ENCODE results near the gene MAGI2. TPM values are rescaled to one million over a fixed set of nuclear protein-coding genes. Genes with fewer than 3 reads are reported as not detected.
"Not testable (repeated sequence)": the region's sequence is repeated elsewhere in the genome, so short reads cannot be mapped to it uniquely, and the experiment has no call there.

Gene MAGI2
- polyA plus RNA-seq, 4 donors = 8.3 to 40.6 (median 33.9) TPM

DNA sequence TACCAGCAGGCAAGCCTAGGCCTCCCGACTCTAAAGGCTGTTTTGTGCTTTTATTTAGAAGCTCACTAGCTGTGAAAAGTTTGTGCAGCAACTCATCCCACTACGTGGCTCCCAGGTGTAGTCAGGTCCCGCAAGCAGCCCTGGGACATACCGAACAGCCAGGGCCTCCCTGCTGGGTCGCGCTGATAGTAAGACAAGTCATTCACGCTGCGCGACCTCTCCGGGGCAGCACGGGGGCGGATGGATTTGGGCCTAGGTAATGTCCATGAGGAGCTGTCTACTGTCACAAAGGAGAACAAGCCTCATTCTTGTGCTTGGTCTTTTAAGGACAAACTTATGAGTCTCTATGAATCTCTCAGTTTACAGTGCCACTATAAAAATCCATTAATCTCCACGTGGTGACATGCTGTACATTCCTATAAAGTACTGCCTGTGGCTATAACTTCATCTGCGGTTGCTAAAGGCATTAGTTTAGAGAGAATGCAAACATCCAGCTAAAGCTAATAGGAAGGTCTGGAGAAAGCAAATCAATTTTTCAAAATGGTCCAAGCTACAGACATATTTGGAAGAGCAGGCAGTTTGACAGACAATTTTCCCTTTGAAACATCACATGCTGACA, 1108.1 kb downstream of the MAGI2 start:
- no peak for DNase-seq (ENCODE audit: low read depth in 4 of 4, low spot score in 3 of 4)

DNA sequence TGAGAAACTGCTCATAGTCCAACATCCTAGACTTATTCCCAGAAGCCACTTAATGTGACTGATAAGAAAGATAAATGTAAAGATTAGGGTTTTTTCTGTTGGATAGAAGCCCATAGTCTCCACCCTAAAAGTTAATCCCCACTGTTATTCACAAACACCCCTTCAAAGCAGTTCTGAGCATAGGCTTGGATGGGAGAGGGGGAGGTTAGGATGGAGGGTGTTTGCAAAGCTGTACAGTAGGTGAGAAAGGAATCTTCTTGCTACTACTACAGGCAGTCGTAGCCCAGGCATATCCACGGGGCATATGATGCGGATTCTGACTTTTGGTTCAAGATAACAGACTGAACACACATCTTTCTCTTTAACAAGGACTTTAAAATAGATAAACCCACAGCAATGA, 1119.0 kb downstream of the MAGI2 start:
- no peak for DNase-seq (ENCODE audit: low read depth in 4 of 4, low spot score in 3 of 4)

DNA sequence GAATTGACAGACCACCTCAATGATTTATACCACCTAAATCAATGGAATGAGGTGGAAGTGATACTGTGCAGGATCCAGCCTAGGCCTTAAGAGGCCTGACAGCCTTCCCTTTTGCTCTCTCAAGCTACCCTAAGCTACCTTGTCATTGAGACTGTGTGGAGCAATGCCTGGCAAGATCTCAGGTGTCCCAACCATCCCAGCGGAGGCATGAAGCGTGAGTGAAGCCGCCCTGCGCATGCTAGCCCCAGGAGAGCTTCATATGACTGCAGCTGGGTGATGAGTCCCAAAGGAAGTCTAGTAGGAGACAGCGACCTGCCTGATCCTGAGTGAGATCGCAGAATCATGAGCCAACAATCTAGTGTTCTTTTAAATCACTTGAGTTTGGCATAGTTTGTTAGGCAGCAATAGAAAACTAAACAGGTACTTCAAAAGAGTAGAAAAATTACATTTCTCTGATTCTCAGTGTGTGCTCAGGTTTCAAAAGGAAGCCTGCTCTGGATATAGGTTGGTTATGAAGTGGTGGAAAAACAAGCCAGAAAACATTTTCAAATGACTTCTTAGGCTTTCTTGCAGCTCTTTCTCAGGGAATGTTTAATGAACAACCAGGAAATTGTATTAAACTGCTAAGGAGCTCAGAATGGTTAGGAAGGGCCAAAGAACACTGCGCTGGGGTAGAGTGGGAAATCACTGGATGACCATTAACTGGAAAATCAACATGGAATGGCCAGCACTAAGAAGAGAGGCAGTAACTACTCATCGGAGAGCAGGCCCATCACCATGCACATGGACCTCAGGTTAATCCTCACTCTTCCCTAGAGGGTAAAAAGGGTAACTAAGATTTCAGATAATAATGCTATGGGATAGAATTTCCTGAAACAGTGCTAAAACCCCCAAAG, 1119.7 kb downstream of the MAGI2 start:
- no peak for DNase-seq (ENCODE audit: low read depth in 4 of 4, low spot score in 3 of 4)

DNA sequence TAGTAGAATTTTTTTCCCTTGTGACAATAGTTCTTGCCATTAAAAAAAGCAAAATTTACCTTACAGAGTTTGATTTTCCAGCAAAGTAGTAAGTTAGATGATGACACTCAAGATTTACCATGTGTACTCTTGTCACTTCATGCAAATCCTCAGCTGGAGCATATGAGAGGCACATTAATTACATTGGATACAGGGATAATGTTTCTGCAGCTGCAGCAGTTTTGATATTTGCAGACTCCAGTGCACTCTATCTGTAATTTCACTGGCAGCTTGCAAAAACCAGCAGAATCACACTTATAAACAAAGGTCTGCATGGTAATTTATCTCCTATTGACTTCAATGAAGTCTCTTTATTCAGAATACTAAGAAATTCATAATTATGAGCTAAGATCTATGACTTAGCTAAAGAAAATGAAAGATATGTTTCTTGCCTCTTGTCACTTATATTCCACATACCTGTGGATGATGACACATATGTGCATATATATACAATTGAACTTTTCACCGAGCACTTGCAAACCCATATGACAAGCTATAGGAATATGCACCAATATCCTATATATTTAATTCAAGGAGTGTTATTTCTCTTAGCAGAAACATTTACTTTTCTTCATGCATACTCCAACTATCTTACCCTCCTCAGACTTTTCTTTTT, 1124.3 kb downstream of the MAGI2 start:
- no peak for DNase-seq (ENCODE audit: low read depth in 4 of 4, low spot score in 3 of 4)

DNA sequence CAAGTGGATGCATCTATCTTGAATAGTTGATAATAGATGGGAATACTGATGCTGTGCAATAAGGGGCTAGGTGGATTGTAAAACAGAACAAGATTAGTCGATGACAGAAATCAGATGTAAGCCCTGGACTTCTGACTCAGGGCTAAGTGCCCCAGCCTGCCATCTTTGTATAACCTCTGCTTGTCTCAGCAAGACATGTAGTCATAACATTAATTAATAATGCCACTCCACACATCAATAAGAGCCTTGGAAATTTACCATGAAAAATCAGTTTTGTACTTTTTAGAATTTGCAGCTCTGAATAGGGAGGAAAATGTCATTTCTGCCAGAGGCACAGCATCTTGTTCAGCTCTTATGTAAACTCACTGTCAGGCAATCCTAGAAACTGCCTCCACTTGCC, 1125.7 kb downstream of the MAGI2 start:
- no peak for DNase-seq (ENCODE audit: low read depth in 4 of 4, low spot score in 3 of 4)

DNA sequence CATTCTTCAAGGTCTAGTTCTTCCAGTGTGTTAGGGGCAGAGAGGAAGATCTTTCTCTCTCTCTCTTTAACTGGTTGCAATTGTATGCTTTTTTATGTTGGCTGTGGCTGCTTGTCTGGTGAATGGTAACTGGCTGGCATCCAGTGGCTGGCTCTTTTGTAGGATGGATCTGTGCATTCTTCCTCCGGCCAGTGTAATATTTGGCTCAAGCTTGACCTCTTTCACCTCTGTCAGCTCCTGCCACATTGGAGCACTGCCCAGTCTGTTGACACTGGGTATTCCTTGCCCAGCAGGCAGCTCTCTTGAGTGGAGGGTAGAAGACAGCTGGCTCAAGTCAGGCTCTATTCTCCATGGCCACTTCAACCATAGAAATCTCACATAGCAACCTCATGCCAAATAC, 1126.6 kb downstream of the MAGI2 start:
- DNase-seq (ENCODE audit: low read depth in 4 of 4, low spot score in 3 of 4) = no peak

DNA sequence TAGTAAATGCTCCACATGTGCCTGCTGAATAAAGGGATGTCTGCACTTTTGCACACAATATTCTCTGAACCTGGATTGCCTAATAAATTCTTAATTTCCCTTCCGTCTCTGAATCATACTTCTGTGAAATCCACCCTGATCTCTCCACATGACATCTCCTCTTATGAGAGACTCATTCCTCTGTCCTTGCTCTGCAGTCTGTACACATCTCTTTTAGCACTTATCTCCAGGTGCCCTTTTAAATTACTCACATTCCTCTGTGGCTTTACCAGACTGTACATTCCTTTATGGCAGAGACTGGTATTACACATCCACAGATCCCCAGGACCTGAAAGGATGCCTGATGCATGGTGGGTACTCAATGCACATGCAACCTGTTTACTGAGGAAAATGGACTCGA, 1127.3 kb downstream of the MAGI2 start:
- DNase-seq (ENCODE audit: low read depth in 4 of 4, low spot score in 3 of 4) = no peak

DNA sequence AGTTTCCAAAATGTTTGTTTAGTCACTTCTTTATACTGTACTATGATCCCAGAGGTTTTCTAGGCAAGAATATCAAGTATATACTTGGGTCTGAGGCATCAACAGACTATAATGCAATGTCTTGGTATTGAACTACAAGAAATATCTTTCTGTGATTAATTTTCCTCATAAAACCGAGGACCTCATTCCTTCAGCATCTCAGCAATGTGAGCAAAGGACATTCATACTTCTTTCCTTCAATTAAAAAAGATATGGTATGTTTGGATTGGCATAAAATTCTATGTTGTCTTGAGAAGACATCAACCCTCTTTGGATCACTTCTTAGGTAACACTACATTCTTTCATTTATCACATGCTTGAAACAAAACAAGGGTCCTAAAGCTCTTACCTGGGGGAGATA, 1130.3 kb downstream of the MAGI2 start:
- DNase-seq (ENCODE audit: low read depth in 4 of 4, low spot score in 3 of 4) = no peak

DNA sequence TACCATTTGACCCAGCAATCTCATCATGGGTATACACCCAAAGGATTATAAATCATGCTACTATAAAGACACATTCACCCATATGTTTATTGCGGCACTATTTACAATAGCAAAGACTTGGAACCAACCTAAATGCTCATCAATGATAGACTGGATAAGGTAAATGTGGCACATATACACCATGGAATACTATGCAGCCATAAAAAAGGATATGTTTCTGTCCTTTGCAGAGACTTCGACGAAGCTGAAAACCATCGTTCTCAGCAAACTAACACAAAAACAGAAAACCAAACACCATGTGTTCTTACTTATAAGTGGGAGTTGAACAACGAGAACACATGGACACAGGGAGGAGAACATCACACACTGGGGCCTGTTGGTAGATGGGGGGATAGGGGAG, 1131.2 kb downstream of the MAGI2 start:
- DNase-seq (ENCODE audit: low read depth in 4 of 4, low spot score in 3 of 4) = not testable (repeated sequence)

DNA sequence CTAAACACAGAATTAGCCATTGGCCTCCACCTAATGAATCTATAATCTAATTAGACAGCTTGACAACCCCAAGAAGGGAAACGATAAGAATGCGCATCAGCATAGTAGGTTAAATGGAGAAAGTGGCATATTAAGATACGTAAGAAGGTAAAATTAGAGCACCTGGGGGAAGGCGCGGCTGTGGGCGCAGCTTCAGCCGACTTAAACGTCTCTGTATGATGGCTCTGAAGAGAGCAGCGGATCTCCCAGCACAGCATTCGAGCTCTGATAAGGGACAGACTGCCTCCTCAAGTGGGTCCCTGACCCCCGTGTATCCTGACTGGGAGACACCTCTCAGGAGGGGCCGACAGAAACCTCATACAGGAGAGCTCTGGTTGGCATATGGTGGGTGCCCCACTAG, 1136.1 kb downstream of the MAGI2 start:
- DNase-seq (ENCODE audit: low read depth in 4 of 4, low spot score in 3 of 4) = no peak

DNA sequence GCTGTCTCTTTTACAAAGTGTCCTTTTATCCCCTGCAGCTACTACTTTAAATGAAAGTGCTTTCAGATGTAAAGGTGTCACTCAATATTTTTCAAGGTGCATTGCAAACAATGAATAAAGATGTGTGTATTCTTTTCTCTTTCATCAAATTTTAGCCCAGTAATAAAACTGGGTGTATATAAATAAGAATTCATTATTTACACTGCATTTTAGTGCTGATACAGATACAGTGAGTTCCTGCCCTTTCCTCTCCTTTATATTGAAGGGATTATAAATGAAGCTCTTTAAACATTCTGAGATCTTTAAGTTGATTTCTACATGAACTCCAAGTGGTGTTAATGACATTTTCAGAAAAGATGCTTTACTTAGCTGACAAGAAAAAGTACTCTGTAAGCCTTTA, 1137.4 kb downstream of the MAGI2 start:
- no peak for DNase-seq (ENCODE audit: low read depth in 4 of 4, low spot score in 3 of 4)

DNA sequence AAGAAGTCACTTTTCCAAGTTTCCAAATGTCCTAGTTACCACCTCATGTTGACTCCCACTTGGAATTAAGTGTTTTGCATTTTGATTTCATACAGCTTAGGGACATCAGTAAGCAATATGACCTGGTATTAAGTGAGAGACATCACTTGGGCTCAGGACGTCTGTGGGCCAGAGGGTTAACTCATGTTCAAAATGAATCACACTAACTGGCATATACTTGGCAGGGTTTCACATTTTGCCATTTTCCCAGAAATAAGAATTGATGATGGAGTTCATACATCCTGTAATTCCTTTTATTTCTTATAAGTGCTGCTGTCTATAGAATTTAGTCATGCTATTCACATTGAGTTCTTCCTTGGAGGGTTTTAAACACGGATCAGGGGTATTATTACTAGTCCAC, 1138.3 kb downstream of the MAGI2 start:
- no peak for DNase-seq (ENCODE audit: low read depth in 4 of 4, low spot score in 3 of 4)

DNA sequence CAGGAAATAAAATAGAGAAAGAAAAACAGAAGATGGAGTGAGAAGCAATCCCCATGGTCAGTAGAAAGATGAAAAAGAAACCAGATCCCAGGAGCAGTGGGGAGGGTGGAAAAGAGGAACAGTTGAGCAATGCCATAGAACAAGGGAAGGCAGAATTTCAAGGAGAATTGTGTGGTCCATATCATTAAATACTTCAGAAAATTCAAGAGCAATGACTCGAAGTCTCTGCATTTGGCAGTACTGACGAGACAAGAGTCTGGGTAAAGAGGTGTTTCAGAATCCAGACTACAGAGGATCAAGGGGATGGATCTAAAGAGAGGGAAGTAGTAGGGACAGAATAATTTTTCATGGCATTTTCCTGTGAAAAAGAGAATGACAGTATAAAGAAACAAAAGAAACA, 1142.3 kb downstream of the MAGI2 start:
- DNase-seq (ENCODE audit: low read depth in 4 of 4, low spot score in 3 of 4) = no peak

DNA sequence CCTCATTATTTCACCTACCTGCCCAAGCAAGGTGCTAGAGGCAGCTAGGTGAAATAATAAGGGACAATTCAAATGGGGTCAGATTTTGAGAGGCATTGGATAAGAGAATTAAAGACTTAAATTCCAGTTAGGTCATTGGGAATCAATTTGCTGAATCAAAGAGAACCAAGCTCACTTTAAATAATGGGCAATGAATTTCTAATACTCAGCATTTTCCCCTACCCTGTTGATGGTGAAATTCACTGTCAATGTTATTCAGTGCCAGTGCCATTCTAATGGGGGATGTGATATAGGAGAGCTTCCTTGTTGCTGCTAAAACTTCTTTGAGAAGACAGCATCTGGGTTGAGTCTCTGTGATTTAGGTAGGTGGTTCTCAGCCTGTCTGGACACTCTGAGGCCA, 1145.6 kb downstream of the MAGI2 start:
- no peak for DNase-seq (ENCODE audit: low read depth in 4 of 4, low spot score in 3 of 4)

DNA sequence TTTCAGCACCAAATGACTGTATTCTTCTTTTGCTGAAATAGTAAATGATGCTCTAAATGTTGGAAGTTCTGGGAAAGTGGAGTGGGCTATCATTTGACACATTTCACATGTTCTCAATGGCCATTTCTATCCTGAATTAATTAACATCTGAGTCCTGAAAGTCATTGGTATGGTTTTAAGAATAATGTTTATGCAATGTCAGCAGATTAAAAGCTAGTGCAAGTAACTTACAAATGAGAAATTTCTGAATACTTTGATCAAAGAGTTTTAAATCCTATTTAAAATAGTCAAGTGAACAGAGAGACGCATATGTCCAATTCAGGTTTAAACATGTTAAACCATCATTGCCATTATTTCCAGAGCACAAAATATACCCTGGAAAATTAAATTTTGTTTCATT, 1146.8 kb downstream of the MAGI2 start:
- DNase-seq (ENCODE audit: low read depth in 4 of 4, low spot score in 3 of 4) = no peak

DNA sequence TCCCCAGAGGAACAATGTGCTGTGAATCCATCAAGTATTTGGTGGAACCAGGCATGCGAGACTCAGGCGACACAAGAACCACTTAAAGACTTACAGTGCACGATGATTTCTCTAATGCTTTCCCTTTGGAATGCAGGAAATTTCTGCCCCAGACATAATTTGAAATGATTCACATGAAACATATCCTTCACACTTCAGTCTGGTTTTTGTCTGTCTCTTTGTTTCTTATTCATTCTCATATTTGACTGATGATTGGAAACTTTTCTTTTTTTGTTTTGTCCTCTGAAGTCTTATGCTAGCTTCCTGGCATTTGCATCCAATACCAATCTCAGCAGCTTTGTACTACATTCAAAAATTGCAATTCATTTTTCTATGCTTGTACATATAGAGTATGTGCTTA, 1152.1 kb downstream of the MAGI2 start:
- no peak for DNase-seq (ENCODE audit: low read depth in 4 of 4, low spot score in 3 of 4)

DNA sequence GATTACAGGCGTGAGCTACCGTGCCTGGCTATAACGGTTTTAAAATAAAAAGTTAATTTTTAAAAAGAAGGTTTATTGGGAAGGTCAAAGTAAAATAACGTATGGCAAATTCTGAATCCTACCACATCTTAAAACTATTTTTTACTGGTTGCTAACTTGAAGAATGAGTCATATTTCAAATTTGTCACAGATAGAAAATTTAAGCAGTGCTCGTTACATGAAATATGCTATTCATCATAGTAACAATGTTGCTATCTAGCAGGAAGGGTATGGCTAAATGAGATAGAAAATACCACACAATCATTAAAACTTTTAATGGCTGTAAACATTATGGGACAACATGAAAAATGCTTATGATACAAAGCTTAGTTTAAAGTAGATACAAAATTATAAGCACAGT, 1154.4 kb downstream of the MAGI2 start:
- DNase-seq (ENCODE audit: low read depth in 4 of 4, low spot score in 3 of 4) = no peak

DNA sequence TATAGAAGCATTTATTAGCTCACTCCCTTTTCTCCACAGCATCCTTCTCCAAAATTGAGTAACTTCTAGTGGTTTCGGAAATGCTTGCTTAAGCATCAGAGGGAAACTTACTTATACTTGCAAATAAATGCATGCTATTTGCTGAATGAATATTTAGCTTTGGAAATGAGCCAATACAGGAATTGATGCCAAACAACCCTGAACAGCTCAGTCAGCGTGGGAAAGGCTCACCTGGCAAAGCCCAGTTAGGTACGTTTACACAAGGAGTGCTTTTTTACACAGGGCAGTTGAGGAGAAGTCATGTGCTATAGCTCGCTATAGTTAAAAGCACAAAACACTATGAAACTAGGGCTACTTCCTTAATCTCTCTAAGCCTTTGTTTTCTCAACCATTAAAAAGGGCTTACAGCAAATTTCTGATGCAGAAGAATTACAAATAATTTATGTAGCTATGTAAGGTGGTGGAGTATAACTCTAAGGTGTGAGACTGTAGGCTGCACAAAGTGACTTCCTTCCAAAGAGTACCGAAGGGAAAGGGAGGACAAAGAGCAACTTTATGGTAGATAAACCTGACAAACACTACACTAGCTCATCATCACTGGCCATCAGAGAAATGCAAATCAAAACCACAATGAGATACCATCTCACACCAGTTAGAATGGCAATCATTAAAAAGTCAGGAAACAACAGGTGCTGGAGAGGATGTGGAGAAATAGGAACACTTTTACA, 1156.7 kb downstream of the MAGI2 start:
- DNase-seq (ENCODE audit: low read depth in 4 of 4, low spot score in 3 of 4) = no peak

DNA sequence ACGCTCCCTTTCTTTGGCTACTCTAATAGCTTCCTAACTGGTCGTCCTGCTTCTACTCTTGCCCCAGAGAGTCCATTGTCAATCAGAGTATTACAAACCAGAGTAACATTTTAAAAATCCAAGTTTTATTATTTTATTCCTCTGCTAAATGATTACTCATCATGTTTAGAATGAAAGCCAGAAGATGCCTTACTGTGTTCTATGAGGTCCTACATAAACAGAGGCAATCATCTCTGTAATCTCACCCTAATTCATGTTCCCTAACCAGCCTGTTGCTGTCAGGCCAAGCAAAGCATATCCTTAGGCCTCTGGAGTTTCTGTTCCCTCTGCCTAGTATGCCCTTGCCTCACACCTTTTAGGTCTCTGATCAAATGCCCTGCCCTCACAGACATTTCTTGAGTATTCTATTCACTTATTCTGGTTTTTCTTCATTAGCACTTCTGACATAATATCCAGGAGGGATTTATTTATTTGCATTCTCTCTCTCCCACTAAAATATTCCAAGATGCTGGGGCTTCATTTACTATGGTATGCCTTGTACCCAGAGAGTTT, 1157.3 kb downstream of the MAGI2 start:
- no peak for DNase-seq (ENCODE audit: low read depth in 4 of 4, low spot score in 3 of 4)

DNA sequence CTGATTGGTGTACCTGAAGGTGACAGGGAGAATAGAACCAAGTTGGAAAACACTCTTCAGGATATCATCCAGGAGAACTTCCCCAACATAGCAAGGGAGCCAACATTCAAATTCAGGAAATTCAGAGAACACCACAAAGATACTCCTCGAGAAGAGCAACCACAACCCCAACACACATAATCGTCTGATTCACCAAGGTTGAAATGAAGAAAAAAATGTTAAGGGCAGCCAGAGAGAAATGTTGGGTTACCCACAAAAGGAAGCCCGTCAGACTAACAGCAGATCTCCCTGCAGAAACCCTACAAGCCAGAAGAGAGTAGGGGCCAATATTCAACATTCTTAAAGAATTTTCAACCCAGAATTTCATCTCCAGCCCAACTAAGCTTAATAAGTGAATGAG, 1164.0 kb downstream of the MAGI2 start:
- DNase-seq (ENCODE audit: low read depth in 4 of 4, low spot score in 3 of 4) = not testable (repeated sequence)

DNA sequence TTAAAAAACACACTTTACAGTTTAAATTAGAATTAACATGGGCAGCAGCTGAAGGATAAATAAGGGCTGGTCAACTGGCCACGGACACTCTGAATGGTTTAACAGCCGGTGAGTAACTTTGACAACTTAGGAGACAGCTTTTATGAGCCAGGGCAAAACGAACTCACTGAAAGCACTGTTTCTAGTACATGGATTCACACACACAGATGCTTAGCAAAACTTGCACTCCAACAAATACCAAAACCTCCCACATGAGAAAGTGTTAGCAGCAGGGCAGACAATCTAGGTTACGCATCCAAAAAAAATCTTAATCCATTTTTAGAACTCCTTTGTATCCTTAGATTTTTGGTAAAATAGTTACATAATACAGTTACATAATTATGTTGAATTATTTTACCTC, 1168.5 kb downstream of the MAGI2 start:
- no peak for DNase-seq (ENCODE audit: low read depth in 4 of 4, low spot score in 3 of 4)
